HCT116 (cell line): ENCODE data around the gene CCDC157. TPM values are rescaled to one million over a fixed set of nuclear protein-coding genes. Genes with fewer than 3 reads are reported as not detected.

ENCODE experiments used
- ATAC-seq: fragments of 200-7000 bp; cut with Tn5 transposase; 2 replicates; pipeline ENCODE4 v1.9.1; 2020; ENCODE audit warnings: mild to moderate bottlenecking, moderate library complexity
- BruUV-seq: library from RNA; stranded (reverse); fragments of 400-500 nt; replicated peaks from 2 replicates; lab custom pipeline; 2021; lab: Mats Ljungman, UMichigan
- CTCF ChIA-PET: fragments of 300-600 bp; sonication (Branson Sonifier 250); formaldehyde crosslinking; loops from one replicate; lab custom pipeline; 2021; ENCODE audit warnings: antibody characterized with exemption; lab: Charles Lee
- POLR2A ChIA-PET: fragments of 300-600, 350-600 bp; sonication (Branson Sonifier 250); formaldehyde crosslinking; loops from one replicate; lab custom pipeline; 2021; ENCODE audit warnings: antibody characterized with exemption; lab: Charles Lee
- RAD21 ChIA-PET, 2 experiments: fragments of 300-600 bp; sonication (Branson Sonifier 250); formaldehyde crosslinking; loops; one replicate each; lab custom pipeline; 2023; ENCODE audit warnings: low total read pairs in 2 of 2; ENCODE audit not compliant: uncharacterized antibody in 2 of 2, unreplicated experiment in 2 of 2, low non-redundant PET in 1 of 2; lab: Charles Lee
- DNase-seq: peaks from one replicate; pipeline ENCODE4 v3.0.0-alpha.2; 2010; ENCODE audit warnings: low read depth, low spot score
- H2AFZ ChIP-seq: fragments of 200-600 bp; shearing (Covaris generic), sonication (generic); 2 replicates; pipeline ENCODE4 v1.6.1; 2017; ENCODE audit warnings: low read depth, mixed run types, mixed read lengths, antibody characterized with exemption, low read length; ENCODE audit not compliant: poor library complexity, severe bottlenecking
- H3K27ac ChIP-seq: 2 replicates; pipeline ENCODE4 v1.5.1; 2012; ENCODE audit warnings: low read depth, low read length
- H3K27me3 ChIP-seq: fragments of 200-600 bp; sonication (generic); 2 replicates; pipeline ENCODE4 v1.6.1; 2016; ENCODE audit warnings: mixed run types, low read length, mixed read lengths; ENCODE audit not compliant: insufficient read depth
- H3K36me3 ChIP-seq, 2 experiments: fragments of 200-500 bp in 1 of 2; fragments of 200-600 bp in 1 of 2; sonication (Bioruptor generic) in 1 of 2; sonication (generic) in 1 of 2; 2 replicates each; pipeline versions ENCODE4 v1.5.1 to v1.6.1; 2014 to 2016; ENCODE audit warnings: low read length in 2 of 2, inconsistent platforms in 1 of 2, mixed read lengths in 1 of 2, mixed run types in 1 of 2; ENCODE audit not compliant: insufficient read depth in 2 of 2, control insufficient read depth in 1 of 2
- H3K4me1 ChIP-seq, 2 experiments: fragments of 200-600 bp in 1 of 2; sonication (generic) in 1 of 2; 2 replicates each; pipeline versions ENCODE4 v1.5.1 to v1.6.1; 2012 to 2017; ENCODE audit warnings: low read length in 2 of 2, inconsistent platforms in 1 of 2, mild to moderate bottlenecking in 1 of 2, mixed read lengths in 1 of 2, mixed run types in 1 of 2, moderate library complexity in 1 of 2; ENCODE audit not compliant: insufficient read depth in 2 of 2, control insufficient read depth in 1 of 2
- H3K4me2 ChIP-seq: fragments of 200-600 bp; sonication (generic); 2 replicates; pipeline ENCODE4 v1.6.1; 2017; ENCODE audit warnings: mixed run types, low read length, mixed read lengths
- H3K4me3 ChIP-seq, 2 experiments: fragments of 200-600 bp in 1 of 2; sonication (generic) in 1 of 2; replicated peaks in 1 of 2; 2 replicates each; pipeline ENCODE4 v1.5.1; 2011 to 2016; ENCODE audit warnings: low read length in 2 of 2, control low read depth in 1 of 2, low read depth in 1 of 2, mild to moderate bottlenecking in 1 of 2, mixed read lengths in 1 of 2, mixed run types in 1 of 2
- H3K79me2 ChIP-seq: fragments of 200-600 bp; sonication (generic); 2 replicates; pipeline ENCODE4 v1.6.1; 2017; ENCODE audit warnings: mild to moderate bottlenecking, mixed run types, low read length, moderate library complexity, mixed read lengths; ENCODE audit not compliant: insufficient read depth
- H3K9ac ChIP-seq: fragments of 200-600 bp; sonication (generic); 2 replicates; pipeline ENCODE4 v1.6.1; 2016; ENCODE audit warnings: low read length, mixed read lengths
- H3K9me2 ChIP-seq: fragments of 200-600 bp; sonication (generic), shearing (Covaris generic); 2 replicates; pipeline ENCODE4 v1.6.1; 2017; ENCODE audit warnings: mixed run types, mild to moderate bottlenecking, moderate library complexity; ENCODE audit not compliant: insufficient read depth
- H3K9me3 ChIP-seq, 2 experiments: fragments of 200-500 bp in 1 of 2; fragments of 200-600 bp in 1 of 2; sonication (Bioruptor generic) in 1 of 2; sonication (generic) in 1 of 2; 2 replicates each; pipeline ENCODE4 v1.6.1; 2014 to 2017; ENCODE audit warnings: low read length in 2 of 2, mixed read lengths in 2 of 2, inconsistent platforms in 1 of 2, low read depth in 1 of 2, mild to moderate bottlenecking in 1 of 2, mixed run types in 1 of 2, moderate library complexity in 1 of 2; ENCODE audit not compliant: control insufficient read depth in 1 of 2, insufficient read depth in 1 of 2
- H4K20me1 ChIP-seq: fragments of 200-600 bp; sonication (generic), shearing (Covaris generic); 2 replicates; pipeline ENCODE4 v1.6.1; 2017; ENCODE audit warnings: mixed run types, mild to moderate bottlenecking, moderate library complexity; ENCODE audit not compliant: insufficient read depth
- ATF3 ChIP-seq: IDR thresholded peaks from 2 replicates; pipeline ENCODE4 v1.6.1; 2012
- CBX3 ChIP-seq: IDR thresholded peaks from 2 replicates; pipeline ENCODE4 v1.6.1; 2012; ENCODE audit warnings: low read depth
- CEBPB ChIP-seq: IDR thresholded peaks from 2 replicates; pipeline ENCODE4 v1.6.1; 2012; ENCODE audit warnings: low read depth
- CTCF ChIP-seq, 3 experiments: fragments of 200-600 bp in 1 of 3; sonication (generic) in 1 of 3; IDR thresholded peaks in 2 of 3; conservative IDR thresholded peaks in 1 of 3; 2 replicates each; pipeline ENCODE4 v1.5.1; 2012 to 2017; ENCODE audit warnings: low read depth in 2 of 3, low read length in 2 of 3, antibody characterized with exemption in 1 of 3, borderline replicate concordance in 1 of 3, control low read depth in 1 of 3, mild to moderate bottlenecking in 1 of 3, mixed read lengths in 1 of 3, mixed run types in 1 of 3, moderate library complexity in 1 of 3; ENCODE audit not compliant: insufficient read depth in 1 of 3
- EZH2 ChIP-seq: fragments of 200-600 bp; sonication (generic); IDR thresholded peaks from 2 replicates; pipeline ENCODE4 v1.6.1; 2017; ENCODE audit warnings: antibody characterized with exemption, mixed run types
- EZH2phosphoT487 ChIP-seq: fragments of 200-600 bp; IDR thresholded peaks from 2 replicates; pipeline ENCODE4 v1.6.1; 2018; ENCODE audit warnings: antibody characterized with exemption, borderline replicate concordance
- FOSL1 ChIP-seq: IDR thresholded peaks from 2 replicates; pipeline ENCODE4 v1.6.1; 2012; ENCODE audit warnings: low read depth
- JUND ChIP-seq: IDR thresholded peaks from 2 replicates; pipeline ENCODE4 v1.6.1; 2012
- MAX ChIP-seq: IDR thresholded peaks from 2 replicates; pipeline ENCODE4 v1.6.1; 2012
- POLR2AphosphoS5 ChIP-seq: IDR thresholded peaks from 2 replicates; pipeline ENCODE4 v1.6.1; 2011; ENCODE audit warnings: mild to moderate bottlenecking, low read depth, low read length, moderate library complexity
- SIN3A ChIP-seq: IDR thresholded peaks from 2 replicates; pipeline ENCODE4 v1.6.1; 2012; ENCODE audit warnings: low read depth
- SP1 ChIP-seq: IDR thresholded peaks from 2 replicates; pipeline ENCODE4 v1.6.1; 2012; ENCODE audit warnings: low read depth
- TCF7L2 ChIP-seq: IDR thresholded peaks from 2 replicates; pipeline ENCODE4 v1.7.0; 2011; ENCODE audit warnings: borderline replicate concordance, inconsistent platforms; ENCODE audit not compliant: insufficient read depth, insufficient read length; ENCODE audit errors: extremely low read depth
- YY1 ChIP-seq: IDR thresholded peaks from 2 replicates; pipeline ENCODE4 v1.6.1; 2011; ENCODE audit warnings: low read length, low read depth, moderate library complexity, mild to moderate bottlenecking; ENCODE audit not compliant: insufficient replicate concordance; ENCODE audit errors: extremely low read depth
- ZFX ChIP-seq: fragments of 450-650 bp; IDR thresholded peaks from 2 replicates; pipeline ENCODE4 v1.6.1; 2017
- ZNF274 ChIP-seq: fragments of 200-500 bp; sonication (Bioruptor generic); IDR thresholded peaks from 2 replicates; pipeline ENCODE4 v1.6.1; 2014; ENCODE audit warnings: mild to moderate bottlenecking, low read depth, low read length, inconsistent platforms
- intact Hi-C: fragments of 100-400 bp; cut with micrococcal nuclease; formaldehyde crosslinking; loops from 2 replicates; pipeline ENCODE4 v1.10.0; 2022
- total RNA-seq: library from RNA; stranded (reverse); gene quantifications from one replicate; pipeline ENCODE4 v1.2.1, GENCODE V29; 2021; ENCODE audit not compliant: unreplicated experiment

The CCDC157 gene
- total RNA-seq, 1 experiment from 2014 or later = 2.1 TPM

GRCh38 chr22:30354644-30355043 is 2.2 kb upstream of the CCDC157 start:
- H3K27me3 ChIP-seq = no peaks in the 10 kb centered on the region
- no peak overlapping the region for H3K9ac ChIP-seq
- DNase-seq = no peak
- RAD21 ChIA-PET = no interaction called here
- POLR2A ChIA-PET = no interaction called here
- H3K9me3 ChIP-seq = no peaks in the 10 kb centered on the region
- no peak overlapping the region for H3K4me3 ChIP-seq
- peaks cover 12 to 22% of the 10 kb centered on the region in 2 experiments; a peak in 3 of 4 replicates for H3K4me1 ChIP-seq
- no TSS peak for BruUV-seq
- no peak for ATAC-seq
- CTCF ChIA-PET = no interaction called here
- no peak overlapping the region for H3K27ac ChIP-seq
- H2AFZ ChIP-seq = no peak overlapping the region
- H3K36me3 ChIP-seq = peaks cover 26 to 34% of the 10 kb centered on the region in 2 experiments; a peak in 3 of 4 replicates
- H3K79me2 ChIP-seq = peaks cover 69% of the 10 kb centered on the region
- peak overlapping the region; percentile 91 for H3K4me2 ChIP-seq
- H3K9me2 ChIP-seq = no peaks in the 10 kb centered on the region
- TF ChIP-seq TCF7L2 = no peak
- no peak for TF ChIP-seq ZFX
- TF ChIP-seq ZNF274 = no peak
- no peak for TF ChIP-seq CEBPB
- no peak for TF ChIP-seq ATF3
- no peak for TF ChIP-seq CBX3
- no peak for TF ChIP-seq FOSL1
- no peak for TF ChIP-seq EZH2
- TF ChIP-seq POLR2AphosphoS5 = no peak
- TF ChIP-seq CTCF (IDR thresholded peaks at IDR 0.05 in 2 of 3, conservative IDR thresholded peaks at IDR 0.05 in 1 of 3; ENCODE audit: borderline replicate concordance in 1 of 3, insufficient read depth in 1 of 3, low read depth in 2 of 3, low read length in 2 of 3) = no peak
- no peak for TF ChIP-seq EZH2phosphoT487
- TF ChIP-seq YY1 = no peak
- no peak for TF ChIP-seq JUND
- TF ChIP-seq SIN3A = no peak
- no peak for TF ChIP-seq MAX
- TF ChIP-seq SP1 = no peak
- H4K20me1 ChIP-seq = no peaks in the 10 kb centered on the region
- intact Hi-C loops = no loop called here
